Endothelial cell of umbilical vein (primary cell): Measurements from ENCODE around the gene LGALSL. TPM values are rescaled to one million over a fixed set of nuclear protein-coding genes. Genes with fewer than 3 reads are reported as not detected.

Experiments used
- BruUV-seq: library from RNA; stranded (reverse); fragments of 400-500 nt; replicated peaks from 2 replicates; lab custom pipeline; 2021; lab: Mats Ljungman, UMichigan
- CTCF ChIA-PET: fragments of 300-600, 350-600 bp; sonication (Branson Sonifier 250); formaldehyde crosslinking; loops from one replicate; lab custom pipeline; 2021; ENCODE audit warnings: antibody characterized with exemption, inconsistent platforms; lab: Charles Lee
- POLR2A ChIA-PET: fragments of 300-600, 350-600 bp; sonication (Branson Sonifier 250); formaldehyde crosslinking; loops from one replicate; lab custom pipeline; 2021; ENCODE audit warnings: antibody characterized with exemption, inconsistent platforms; lab: Charles Lee
- DNase-seq: peaks from one replicate; pipeline ENCODE4 v3.0.0-alpha.2; 2011; ENCODE audit warnings: low read depth, low spot score
- FAIRE-seq: peaks from 2 replicates; lab custom pipeline; 2011; peaks lifted over from hg19 to GRCh38; lab: Jason Lieb, UNC
- H2AFZ ChIP-seq: 2 replicates; pipeline ENCODE4 v1.6.0; 2012; ENCODE audit warnings: low read depth, low read length, control low read depth, inconsistent platforms
- H3K27ac ChIP-seq: 2 replicates; pipeline ENCODE4 v1.5.1; 2011; ENCODE audit warnings: low read depth, mild to moderate bottlenecking, control low read depth, low read length, moderate library complexity; ENCODE audit not compliant: insufficient read depth
- H3K27me3 ChIP-seq, 2 experiments: 2 replicates each; pipeline versions ENCODE4 v1.6.0 to v1.6.1; 2011; ENCODE audit warnings: low read length in 2 of 2, mixed read lengths in 1 of 2; ENCODE audit not compliant: control insufficient read depth in 2 of 2, insufficient read depth in 2 of 2
- H3K36me3 ChIP-seq, 2 experiments: 2 replicates in 1 of 2; 3 replicates in 1 of 2; pipeline ENCODE4 v1.5.1; 2011; ENCODE audit warnings: low read length in 2 of 2, mild to moderate bottlenecking in 1 of 2, moderate library complexity in 1 of 2; ENCODE audit not compliant: control insufficient read depth in 2 of 2, insufficient read depth in 2 of 2; ENCODE audit errors: extremely low read depth in 1 of 2
- H3K4me1 ChIP-seq: 3 replicates; pipeline ENCODE4 v1.5.1; 2011; ENCODE audit warnings: mild to moderate bottlenecking, low read length; ENCODE audit not compliant: control insufficient read depth, insufficient read depth; ENCODE audit errors: extremely low read depth
- H3K4me2 ChIP-seq: 2 replicates; pipeline ENCODE4 v1.6.1; 2011; ENCODE audit warnings: low read length, control low read depth, mixed read lengths; ENCODE audit not compliant: insufficient read depth
- H3K4me3 ChIP-seq, 3 experiments: fragments of 200-600 bp in 1 of 3; sonication (generic), shearing (Covaris generic) in 1 of 3; replicated peaks in 1 of 3; 2 replicates each; pipeline ENCODE4 v1.5.1; 2011 to 2016; ENCODE audit warnings: control low read depth in 3 of 3, low read length in 3 of 3, mild to moderate bottlenecking in 2 of 3, inconsistent platforms in 1 of 3, low read depth in 1 of 3, moderate library complexity in 1 of 3; ENCODE audit not compliant: insufficient read depth in 1 of 3
- H3K79me2 ChIP-seq: 2 replicates; pipeline ENCODE4 v1.6.0; 2012; ENCODE audit warnings: low read length, inconsistent platforms; ENCODE audit not compliant: control insufficient read depth, insufficient read depth
- H3K9ac ChIP-seq: replicated peaks from 2 replicates; pipeline ENCODE3; 2011; ENCODE audit warnings: low read length, control low read depth; ENCODE audit not compliant: insufficient read depth; ENCODE audit errors: extremely low read depth
- H3K9me1 ChIP-seq: replicated peaks from 3 replicates; pipeline ENCODE4 v1.6.0; 2011; ENCODE audit warnings: mild to moderate bottlenecking, low read length; ENCODE audit not compliant: control insufficient read depth, insufficient read depth; ENCODE audit errors: extremely low read depth
- H3K9me3 ChIP-seq: replicated peaks from 2 replicates; pipeline ENCODE4 v1.5.1; 2012; ENCODE audit warnings: low read length, inconsistent platforms; ENCODE audit not compliant: control insufficient read depth, insufficient read depth
- H4K20me1 ChIP-seq: replicated peaks from 2 replicates; pipeline ENCODE3; 2011; ENCODE audit warnings: mild to moderate bottlenecking, low read length; ENCODE audit not compliant: control insufficient read depth, insufficient read depth; ENCODE audit errors: extremely low read depth
- CTCF ChIP-seq, 2 donors: IDR thresholded peaks; 1 replicate in 1 of 2; 2 replicates in 1 of 2; pipeline ENCODE4 v1.5.1; 2011; ENCODE audit warnings: low read length in 2 of 2, mild to moderate bottlenecking in 2 of 2, moderate library complexity in 2 of 2, control low read depth in 1 of 2, inconsistent platforms in 1 of 2, low read depth in 1 of 2; ENCODE audit not compliant: insufficient read depth in 1 of 2; ENCODE audit errors: extremely low read depth in 1 of 2
- EZH2 ChIP-seq: IDR thresholded peaks from 2 replicates; pipeline ENCODE4 v1.6.1; 2012; ENCODE audit warnings: borderline replicate concordance, low read depth, mild to moderate bottlenecking, moderate library complexity, low read length, inconsistent platforms; ENCODE audit not compliant: severe bottlenecking
- FOS ChIP-seq: IDR thresholded peaks from 2 replicates; pipeline ENCODE4 v1.6.1; 2011; ENCODE audit warnings: mild to moderate bottlenecking, low read length, moderate library complexity, borderline replicate concordance; ENCODE audit not compliant: insufficient read depth
- GATA2 ChIP-seq: IDR thresholded peaks from 2 replicates; pipeline ENCODE4 v1.7.0; 2011; ENCODE audit warnings: low read depth, mild to moderate bottlenecking, moderate library complexity, mixed read lengths, low read length; ENCODE audit not compliant: insufficient read length, insufficient read depth
- JUN ChIP-seq: IDR thresholded peaks from 2 replicates; pipeline ENCODE4 v1.6.1; 2011; ENCODE audit warnings: borderline replicate concordance, low read depth; ENCODE audit not compliant: insufficient read length, insufficient read depth
- MAX ChIP-seq: IDR thresholded peaks from 2 replicates; pipeline ENCODE4 v1.6.1; 2011; ENCODE audit not compliant: insufficient read depth, insufficient read length
- MYC ChIP-seq: IDR thresholded peaks from one replicate; pipeline ENCODE4 v1.6.1; 2011; ENCODE audit warnings: mild to moderate bottlenecking, low read depth, low read length
- POLR2A ChIP-seq: IDR thresholded peaks from 2 replicates; pipeline ENCODE4 v1.6.1; 2012; ENCODE audit warnings: low read depth, mild to moderate bottlenecking, control low read depth, low read length
- POLR2AphosphoS5 ChIP-seq: IDR thresholded peaks from 2 replicates; pipeline ENCODE4 v1.6.1; 2012; ENCODE audit warnings: low read depth, mild to moderate bottlenecking, control low read depth, low read length, moderate library complexity; ENCODE audit not compliant: insufficient read depth
- dilution Hi-C: fragments of 300-500 bp; cut with MboI; formaldehyde crosslinking; loops from one replicate; pipeline ENCODE4 v1.15.0; 2019; ENCODE audit warnings: low sequenced_read_pairs; ENCODE audit not compliant: extremely low pct_ligation_motif_present
- intact Hi-C: fragments of 100-400 bp; cut with micrococcal nuclease; formaldehyde crosslinking; loops from one replicate; pipeline ENCODE4 v1.10.0; 2022
- polyA plus RNA-seq, 4 experiments: library from polyadenylated mRNA; depleted of rRNA in 3 of 4; stranded (reverse) in 3 of 4; unstranded in 1 of 4; fragments of >200 nt; gene quantifications; 2 replicates each; pipeline versions ENCODE4 v1.2.1 to v1.2.3, GENCODE V29; 2011 to 2012; ENCODE audit warnings: missing spikeins in 1 of 4
- total RNA-seq: library from RNA; stranded (reverse); gene quantifications from 2 replicates; pipeline ENCODE4 v1.2.3, GENCODE V29; 2021

The LGALSL gene
- total and polyA plus RNA-seq, 2 donors (not counting 3 experiments of a cell fraction or from before 2014, with no cell fraction given) = 2.3 to 2.6 TPM

GRCh38 chr2:64470071-64470470 is 16.1 kb downstream of the LGALSL start:
- Histone ChIP-seq H3K4me1 (no peaks in the 10 kb centered on the region), H3K36me3 (no peaks in the 10 kb centered on the region), H3K4me2 (no peak overlapping the region), H3K27me3 (peaks cover 0 to 10% of the 10 kb centered on the region in 2 experiments), H2AFZ (no peak overlapping the region), H3K9ac (no peak overlapping the region), H3K9me1 (no peaks in the 10 kb centered on the region), H3K9me3 (no peaks in the 10 kb centered on the region), H3K79me2 (no peaks in the 10 kb centered on the region), H3K27ac (no peak overlapping the region), H4K20me1 (no peaks in the 10 kb centered on the region), H3K4me3 (no peak overlapping the region)
- dilution Hi-C loops = no loop called here
- FAIRE-seq (no peak), DNase-seq (no peak)
- intact Hi-C loops = no loop called here
- ChIA-PET POLR2A (no interaction called here), CTCF (interaction anchor here (0.7 to 7.3 kb wide), 5 partner anchors 11 to 139 kb away, joined by 3 to 34 read pairs (median 4); no protein-coding TSS in a partner anchor)
- BruUV-seq = no TSS peak
- TF ChIP-seq GATA2 (no peak), MYC (no peak), FOS (no peak), CTCF (IDR thresholded peaks at IDR 0.05; ENCODE audit: extremely low read depth in 1 of 2, insufficient read depth in 1 of 2, low read depth in 1 of 2, low read length in 2 of 2) (no peak), MAX (no peak), POLR2A (no peak), JUN (no peak), EZH2 (no peak), POLR2AphosphoS5 (no peak)
